HEK293 (cell line): ENCODE results near the gene SECTM1.

Source experiments
- CTCF ChIA-PET: fragments of 350-600 bp; formaldehyde crosslinking; extraction: SDS; loops from one replicate; lab custom pipeline; 2021; ENCODE audit warnings: antibody characterized with exemption; lab: Yijun Ruan, JAX
- POLR2A ChIA-PET: fragments of 300-600 bp; formaldehyde crosslinking; extraction: SDS; loops from one replicate; lab custom pipeline; 2020; ENCODE audit warnings: antibody characterized with exemption, inconsistent platforms; lab: Yijun Ruan, JAX
- H3K27ac ChIP-seq: fragments of 200-500 bp; sonication (Bioruptor generic); 2 replicates; pipeline ENCODE4 v1.5.1; 2014; ENCODE audit warnings: low read depth, low read length, control low read depth, inconsistent platforms; ENCODE audit errors: extremely low read depth
- H3K36me3 ChIP-seq, 2 experiments: fragments of 200-500 bp in 1 of 2; sonication (Bioruptor generic) in 1 of 2; 1 replicate in 1 of 2; 2 replicates in 1 of 2; pipeline ENCODE4 v1.5.1; 2014 to 2017; ENCODE audit warnings: inconsistent platforms in 2 of 2, low read length in 2 of 2; ENCODE audit not compliant: control insufficient read depth in 2 of 2, insufficient read depth in 1 of 2
- H3K4me1 ChIP-seq: fragments of 200-500 bp; sonication (Bioruptor generic); 2 replicates; pipeline ENCODE4 v1.5.1; 2014; ENCODE audit warnings: mild to moderate bottlenecking, low read length, inconsistent platforms; ENCODE audit not compliant: control insufficient read depth, insufficient read depth
- H3K4me3 ChIP-seq: 2 replicates; pipeline ENCODE4 v1.5.1; 2011; ENCODE audit warnings: low read depth, mild to moderate bottlenecking, control low read depth, low read length, moderate library complexity
- H3K9me3 ChIP-seq: fragments of 200-500 bp; sonication (Bioruptor generic); 2 replicates; pipeline ENCODE4 v1.5.1; 2014; ENCODE audit warnings: low read depth, low read length, inconsistent platforms; ENCODE audit not compliant: control insufficient read depth, insufficient read depth
- PRDM2 ChIP-seq: fragments of 450-650 bp; formaldehyde crosslinking; IDR thresholded peaks from 2 replicates; pipeline ENCODE4 v1.5.1; 2016; ENCODE audit warnings: missing biosample characterization, missing genetic modification characterization, borderline replicate concordance
- YY1 ChIP-seq: fragments of 450-650 bp; formaldehyde crosslinking; IDR thresholded peaks from 2 replicates; pipeline ENCODE4 v1.5.1; 2018; ENCODE audit warnings: missing biosample characterization, missing genetic modification characterization
- ZBTB10 ChIP-seq: fragments of 450-650 bp; formaldehyde crosslinking; IDR thresholded peaks from 2 replicates; pipeline ENCODE4 v1.5.1; 2016; ENCODE audit warnings: missing biosample characterization, missing genetic modification characterization
- ZBTB44 ChIP-seq: fragments of 450-650 bp; IDR thresholded peaks from 2 replicates; pipeline ENCODE4 v1.5.1; 2018; ENCODE audit warnings: missing biosample characterization, mild to moderate bottlenecking, missing genetic modification characterization
- ZEB2 ChIP-seq: fragments of 450-650 bp; formaldehyde crosslinking; IDR thresholded peaks from 2 replicates; pipeline ENCODE4 v1.5.1; 2016; ENCODE audit warnings: missing biosample characterization, missing genetic modification characterization
- ZFP41 ChIP-seq: fragments of 450-650 bp; formaldehyde crosslinking; IDR thresholded peaks from 2 replicates; pipeline ENCODE4 v1.5.1; 2016; ENCODE audit warnings: missing biosample characterization, missing genetic modification characterization, borderline replicate concordance
- ZNF112 ChIP-seq: fragments of 450-650 bp; formaldehyde crosslinking; IDR thresholded peaks from 2 replicates; pipeline ENCODE4 v1.5.0; 2017; ENCODE audit warnings: missing biosample characterization, missing genetic modification characterization
- ZNF155 ChIP-seq: fragments of 450-650 bp; formaldehyde crosslinking; IDR thresholded peaks from 2 replicates; pipeline ENCODE4 v1.5.1; 2016; ENCODE audit warnings: missing biosample characterization, missing genetic modification characterization
- ZNF157 ChIP-seq: fragments of 450-650 bp; formaldehyde crosslinking; IDR thresholded peaks from 2 replicates; pipeline ENCODE4 v1.5.1; 2016; ENCODE audit warnings: missing biosample characterization, missing genetic modification characterization
- ZNF16 ChIP-seq: fragments of 450-650 bp; formaldehyde crosslinking; IDR thresholded peaks from 2 replicates; pipeline ENCODE4 v1.5.1; 2016; ENCODE audit warnings: low read depth, missing biosample characterization, missing genetic modification characterization
- ZNF18 ChIP-seq: fragments of 450-650 bp; formaldehyde crosslinking; IDR thresholded peaks from 2 replicates; pipeline ENCODE4 v1.5.1; 2016; ENCODE audit warnings: missing biosample characterization, missing genetic modification characterization
- ZNF2 ChIP-seq: fragments of 450-650 bp; formaldehyde crosslinking; IDR thresholded peaks from 2 replicates; pipeline ENCODE4 v1.5.1; 2016; ENCODE audit warnings: missing biosample characterization, missing genetic modification characterization
- ZNF274 ChIP-seq, 2 experiments: fragments of 200-500 bp in 1 of 2; fragments of 450-650 bp in 1 of 2; sonication (Bioruptor generic) in 1 of 2; formaldehyde crosslinking in 1 of 2; IDR thresholded peaks; 2 replicates each; pipeline versions ENCODE4 v1.5.1 to v1.6.1; 2014 to 2016; ENCODE audit warnings: borderline replicate concordance in 1 of 2, inconsistent platforms in 1 of 2, low read length in 1 of 2, missing biosample characterization in 1 of 2, missing genetic modification characterization in 1 of 2
- ZNF350 ChIP-seq: fragments of 450-650 bp; formaldehyde crosslinking; IDR thresholded peaks from 2 replicates; pipeline ENCODE4 v1.5.0; 2017; ENCODE audit warnings: missing biosample characterization, mild to moderate bottlenecking, missing genetic modification characterization
- ZNF404 ChIP-seq: fragments of 450-650 bp; formaldehyde crosslinking; IDR thresholded peaks from 2 replicates; pipeline ENCODE4 v1.5.1; 2017; ENCODE audit warnings: missing biosample characterization, missing genetic modification characterization
- ZNF426 ChIP-seq: fragments of 450-650 bp; formaldehyde crosslinking; IDR thresholded peaks from 2 replicates; pipeline ENCODE4 v1.5.1; 2017; ENCODE audit warnings: missing biosample characterization, missing genetic modification characterization, mild to moderate bottlenecking, inconsistent platforms, moderate library complexity
- ZNF48 ChIP-seq: fragments of 450-650 bp; formaldehyde crosslinking; IDR thresholded peaks from 2 replicates; pipeline ENCODE4 v1.5.1; 2016; ENCODE audit warnings: missing biosample characterization, missing genetic modification characterization
- ZNF549 ChIP-seq: fragments of 450-650 bp; IDR thresholded peaks from 2 replicates; pipeline ENCODE4 v1.5.1; 2018; ENCODE audit warnings: missing biosample characterization, missing genetic modification characterization, mild to moderate bottlenecking, inconsistent platforms, moderate library complexity
- ZNF571 ChIP-seq: fragments of 450-650 bp; formaldehyde crosslinking; IDR thresholded peaks from 2 replicates; pipeline ENCODE4 v1.5.0; 2017; ENCODE audit warnings: missing biosample characterization, missing genetic modification characterization
- ZNF639 ChIP-seq: fragments of 450-650 bp; formaldehyde crosslinking; IDR thresholded peaks from 2 replicates; pipeline ENCODE4 v1.5.1; 2016; ENCODE audit warnings: missing biosample characterization, missing genetic modification characterization
- ZNF843 ChIP-seq: fragments of 450-650 bp; formaldehyde crosslinking; IDR thresholded peaks from 2 replicates; pipeline ENCODE4 v1.5.1; 2016; ENCODE audit warnings: missing biosample characterization, missing genetic modification characterization

The SECTM1 gene

GRCh38 chr17:82311971-82312370 lies 21.6 kb downstream of the SECTM1 start:
- Histone ChIP-seq H3K36me3 (no peaks in the 10 kb centered on the region), H3K4me3 (no peak overlapping the region), H3K9me3 (no peaks in the 10 kb centered on the region), H3K4me1 (no peaks in the 10 kb centered on the region), H3K27ac (no peak overlapping the region)
- CTCF ChIA-PET, result interaction anchor here (0.6 kb wide), 1 partner anchor 50 kb away, joined by 7 read pairs; no protein-coding TSS in a partner anchor
- no peak for TF ChIP-seq ZNF48
- no peak for TF ChIP-seq ZFP41 (tag by site-specific recombination)
- no peak for TF ChIP-seq ZNF112
- TF ChIP-seq ZNF350, result no peak
- no peak for TF ChIP-seq ZBTB44
- TF ChIP-seq ZNF2, result no peak
- TF ChIP-seq ZNF639 (tag by site-specific recombination), result no peak
- TF ChIP-seq ZNF549 (tag by site-specific recombination), result no peak
- POLR2A ChIA-PET, result no interaction called here

- no peaks in the 10 kb centered on the region for H3K36me3 ChIP-seq
- ChIA-PET CTCF (interaction anchor here (0.7 to 1.0 kb wide), 2 partner anchors 9 to 242 kb away, joined by 4 to 6 read pairs; no protein-coding TSS in a partner anchor), POLR2A (interaction anchor here (1.2 kb wide), 1 partner anchor 13 kb away, joined by 3 read pairs; no protein-coding TSS in a partner anchor)
- no peak overlapping the region for H3K27ac ChIP-seq
- H3K4me1 ChIP-seq, result no peaks in the 10 kb centered on the region
- H3K9me3 ChIP-seq, result no peaks in the 10 kb centered on the region
- no peak overlapping the region for H3K4me3 ChIP-seq
- TF ChIP-seq YY1 (tag by site-specific recombination), result no peak
- TF ChIP-seq ZNF843 (tag by site-specific recombination), result no peak
- TF ChIP-seq ZNF155 (tag by site-specific recombination), result no peak
- no peak for TF ChIP-seq ZNF571 (tag by site-specific recombination)
- TF ChIP-seq ZNF16 (tag by site-specific recombination), result no peak
- TF ChIP-seq ZNF274 (IDR thresholded peaks at IDR 0.05; ENCODE audit: low read length), result no peak
- no peak for TF ChIP-seq ZNF274 (tag by site-specific recombination; IDR thresholded peaks at IDR 0.05; ENCODE audit: borderline replicate concordance)
- TF ChIP-seq ZNF157, result no peak
- no peak for TF ChIP-seq ZNF426 (tag by site-specific recombination)
- TF ChIP-seq ZEB2 (tag by site-specific recombination), result no peak
- no peak for TF ChIP-seq ZNF18
- no peak for TF ChIP-seq ZBTB10 (tag by site-specific recombination)
- no peak for TF ChIP-seq ZNF404 (tag by site-specific recombination)
- no peak for TF ChIP-seq PRDM2 (tag by site-specific recombination)
These were observed 22.7 kb downstream of the SECTM1 start for GRCh38 chr17:82310877-82311276.
